Osteoblast (primary cell): ENCODE measurements around the gene ABTB1. TPM values are rescaled to one million over a fixed set of nuclear protein-coding genes. Genes with fewer than 3 reads are reported as not detected.
A peak's percentile ranks its signal among the peaks of the same experiment; 100 is the strongest.
"Not testable (repeated sequence)": the region's sequence is repeated elsewhere in the genome, so short reads cannot be mapped to it uniquely, and the experiment has no call there.

ENCODE experiments used
- DNase-seq: peaks from one replicate; pipeline ENCODE4 v3.0.0; 2011; ENCODE audit warnings: low spot score, mixed read lengths; ENCODE audit not compliant: insufficient read length; ENCODE audit errors: missing footprints
- H2AFZ ChIP-seq: 2 replicates; pipeline ENCODE4 v1.6.0; 2011; ENCODE audit warnings: mild to moderate bottlenecking, low read length
- H3K27ac ChIP-seq: 2 replicates; pipeline ENCODE4 v1.5.1; 2011; ENCODE audit warnings: mild to moderate bottlenecking, low read depth, low read length, moderate library complexity
- H3K27me3 ChIP-seq: 2 replicates; pipeline ENCODE4 v1.6.0; 2012; ENCODE audit warnings: mild to moderate bottlenecking, control low read depth, inconsistent platforms, low read length, moderate library complexity; ENCODE audit not compliant: insufficient read depth
- H3K36me3 ChIP-seq: 2 replicates; pipeline ENCODE4 v1.5.1; 2011; ENCODE audit warnings: mild to moderate bottlenecking, low read length, control low read depth, moderate library complexity; ENCODE audit not compliant: insufficient read depth
- H3K4me1 ChIP-seq: 2 replicates; pipeline ENCODE4 v1.5.1; 2011; ENCODE audit warnings: mild to moderate bottlenecking, low read length, control low read depth, moderate library complexity; ENCODE audit not compliant: insufficient read depth
- H3K4me2 ChIP-seq: 2 replicates; pipeline ENCODE4 v1.6.0; 2011; ENCODE audit warnings: mild to moderate bottlenecking, low read length; ENCODE audit not compliant: insufficient read depth
- H3K4me3 ChIP-seq: fragments of 200-600 bp; sonication (generic); 3 replicates; pipeline ENCODE4 v1.5.1; 2012; ENCODE audit warnings: mild to moderate bottlenecking, low read length, inconsistent platforms; ENCODE audit not compliant: insufficient read depth
- H3K79me2 ChIP-seq: 2 replicates; pipeline ENCODE4 v1.6.0; 2012; ENCODE audit warnings: mild to moderate bottlenecking, low read length, control low read depth, inconsistent platforms; ENCODE audit not compliant: insufficient read depth
- H3K9me3 ChIP-seq: 2 replicates; pipeline ENCODE4 v1.5.1; 2011; ENCODE audit warnings: low read depth, low read length, control low read depth
- H4K20me1 ChIP-seq: 2 replicates; pipeline ENCODE4 v1.6.0; 2012; ENCODE audit warnings: mild to moderate bottlenecking, low read length, control low read depth; ENCODE audit not compliant: insufficient read depth
- total RNA-seq: library from RNA; depleted of rRNA; stranded (reverse); fragments of >200 nt; gene quantifications from 2 replicates; pipeline ENCODE4 v1.2.3, GENCODE V29; 2012
- TF ChIP-seq, protein P1 (sequence below): IDR thresholded peaks from 2 replicates; pipeline ENCODE4 v1.5.1; 2011; ENCODE audit warnings: mild to moderate bottlenecking, low read depth, low read length, moderate library complexity; ENCODE audit errors: extremely low read depth

Gene ABTB1
- total RNA-seq, 1 donor = 17.7 TPM

DNA sequence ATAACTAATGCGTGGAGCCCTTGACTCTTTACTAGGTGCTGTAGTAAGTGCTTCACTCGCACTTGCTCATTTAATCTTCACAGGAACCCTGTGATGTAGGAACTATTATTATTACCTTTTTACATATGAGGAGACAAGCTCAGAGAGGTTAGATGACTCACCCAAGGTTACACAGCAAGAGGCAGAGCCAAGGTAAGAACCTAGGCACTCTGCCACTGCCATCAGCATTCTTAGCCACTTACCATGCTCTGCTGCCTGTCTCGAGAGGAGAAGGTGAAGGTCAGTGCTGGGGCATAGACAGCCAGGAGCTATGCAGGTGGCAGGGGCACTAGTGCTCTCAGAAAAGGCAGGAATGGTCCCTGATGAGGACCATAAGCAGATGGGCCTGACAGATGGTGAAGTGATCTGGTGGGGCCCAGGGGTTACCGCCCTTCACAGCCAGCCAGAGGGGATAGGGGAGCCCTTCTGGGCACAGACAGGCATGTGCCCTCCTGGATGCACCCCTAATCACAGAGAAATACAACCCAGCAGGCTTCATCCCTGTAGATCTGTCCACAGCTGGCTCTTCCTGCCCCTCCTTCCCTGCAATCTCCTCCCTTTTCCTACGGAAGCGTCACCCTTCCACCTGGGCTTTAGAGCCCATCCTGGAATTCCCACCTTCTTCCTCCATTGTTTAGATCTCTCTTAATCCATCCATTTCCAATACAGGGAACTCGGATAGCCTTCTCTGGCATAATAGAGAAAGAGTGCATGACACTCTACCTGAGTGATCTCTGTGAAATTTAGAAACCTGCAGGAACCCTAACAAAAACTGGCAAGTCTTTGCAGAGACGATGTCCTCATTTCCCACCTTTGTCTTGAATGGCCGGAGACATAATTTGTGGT lies 26.9 kb downstream of the ABTB1 start:
- Histone ChIP-seq H3K79me2 (no peaks in the 10 kb centered on the region), H3K9me3 (no peaks in the 10 kb centered on the region), H3K27ac (no peak overlapping the region), H3K27me3 (no peaks in the 10 kb centered on the region), H4K20me1 (no peaks in the 10 kb centered on the region), H2AFZ (no peak overlapping the region), H3K36me3 (no peaks in the 10 kb centered on the region), H3K4me1 (peaks cover 27% of the 10 kb centered on the region), H3K4me2 (no peak overlapping the region), H3K4me3 (no peak overlapping the region)
- no peak for DNase-seq
- TF ChIP-seq, protein P1, sequence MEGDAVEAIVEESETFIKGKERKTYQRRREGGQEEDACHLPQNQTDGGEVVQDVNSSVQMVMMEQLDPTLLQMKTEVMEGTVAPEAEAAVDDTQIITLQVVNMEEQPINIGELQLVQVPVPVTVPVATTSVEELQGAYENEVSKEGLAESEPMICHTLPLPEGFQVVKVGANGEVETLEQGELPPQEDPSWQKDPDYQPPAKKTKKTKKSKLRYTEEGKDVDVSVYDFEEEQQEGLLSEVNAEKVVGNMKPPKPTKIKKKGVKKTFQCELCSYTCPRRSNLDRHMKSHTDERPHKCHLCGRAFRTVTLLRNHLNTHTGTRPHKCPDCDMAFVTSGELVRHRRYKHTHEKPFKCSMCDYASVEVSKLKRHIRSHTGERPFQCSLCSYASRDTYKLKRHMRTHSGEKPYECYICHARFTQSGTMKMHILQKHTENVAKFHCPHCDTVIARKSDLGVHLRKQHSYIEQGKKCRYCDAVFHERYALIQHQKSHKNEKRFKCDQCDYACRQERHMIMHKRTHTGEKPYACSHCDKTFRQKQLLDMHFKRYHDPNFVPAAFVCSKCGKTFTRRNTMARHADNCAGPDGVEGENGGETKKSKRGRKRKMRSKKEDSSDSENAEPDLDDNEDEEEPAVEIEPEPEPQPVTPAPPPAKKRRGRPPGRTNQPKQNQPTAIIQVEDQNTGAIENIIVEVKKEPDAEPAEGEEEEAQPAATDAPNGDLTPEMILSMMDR = no peak

GRCh38 chr3:127700406-127700805 lies 27.7 kb downstream of the ABTB1 start:
- Histone ChIP-seq H3K36me3 (no peaks in the 10 kb centered on the region), H3K4me3 (no peak overlapping the region), H3K79me2 (no peaks in the 10 kb centered on the region), H3K9me3 (no peaks in the 10 kb centered on the region), H3K4me1 (peaks cover 27% of the 10 kb centered on the region), H3K27ac (no peak overlapping the region), H2AFZ (no peak overlapping the region), H3K27me3 (no peaks in the 10 kb centered on the region), H4K20me1 (no peaks in the 10 kb centered on the region), H3K4me2 (no peak overlapping the region)
- no peak for DNase-seq
- TF ChIP-seq, protein P1 = peak; percentile 6

DNA sequence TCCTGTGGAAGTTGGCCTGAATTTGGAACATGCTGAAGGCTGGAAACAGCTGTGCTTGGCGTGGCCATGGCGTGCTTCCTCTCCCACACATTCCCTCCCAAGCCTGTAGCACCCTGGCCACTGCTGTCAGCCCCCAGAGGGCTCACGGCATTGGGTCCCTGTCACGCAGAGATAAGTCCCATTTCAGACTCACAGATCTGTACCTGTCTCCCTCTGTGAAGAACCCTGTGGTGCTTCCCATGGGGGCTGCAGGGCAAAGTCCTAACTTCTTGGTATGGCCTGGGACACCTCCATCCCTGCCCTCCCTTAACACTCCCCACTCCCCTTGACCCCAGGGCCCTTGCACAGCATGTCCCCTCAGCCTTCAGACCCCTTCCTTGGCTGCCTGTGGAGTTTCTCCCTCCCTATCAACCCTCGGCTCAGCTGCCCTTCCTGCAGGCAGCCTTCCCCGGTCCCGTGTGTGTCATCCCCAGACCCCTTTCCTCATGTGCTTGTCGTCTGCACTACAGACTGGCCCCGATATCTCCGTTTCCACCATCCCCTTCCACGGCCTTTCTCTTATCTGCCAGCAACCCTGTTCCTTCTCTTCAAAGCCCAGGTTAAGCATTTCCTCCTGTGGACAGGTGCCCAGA lies 28.6 kb downstream of the ABTB1 start:
- H3K36me3 ChIP-seq = no peaks in the 10 kb centered on the region
- no peak overlapping the region for H3K4me2 ChIP-seq
- TF ChIP-seq, protein P1 = no peak
- no peak overlapping the region for H2AFZ ChIP-seq
- no peak overlapping the region for H3K27ac ChIP-seq
- H4K20me1 ChIP-seq = no peaks in the 10 kb centered on the region
- no peaks in the 10 kb centered on the region for H3K27me3 ChIP-seq
- no peak for DNase-seq
- no peaks in the 10 kb centered on the region for H3K9me3 ChIP-seq
- peaks cover 26% of the 10 kb centered on the region for H3K4me1 ChIP-seq
- H3K4me3 ChIP-seq = no peak overlapping the region
- no peaks in the 10 kb centered on the region for H3K79me2 ChIP-seq

DNA sequence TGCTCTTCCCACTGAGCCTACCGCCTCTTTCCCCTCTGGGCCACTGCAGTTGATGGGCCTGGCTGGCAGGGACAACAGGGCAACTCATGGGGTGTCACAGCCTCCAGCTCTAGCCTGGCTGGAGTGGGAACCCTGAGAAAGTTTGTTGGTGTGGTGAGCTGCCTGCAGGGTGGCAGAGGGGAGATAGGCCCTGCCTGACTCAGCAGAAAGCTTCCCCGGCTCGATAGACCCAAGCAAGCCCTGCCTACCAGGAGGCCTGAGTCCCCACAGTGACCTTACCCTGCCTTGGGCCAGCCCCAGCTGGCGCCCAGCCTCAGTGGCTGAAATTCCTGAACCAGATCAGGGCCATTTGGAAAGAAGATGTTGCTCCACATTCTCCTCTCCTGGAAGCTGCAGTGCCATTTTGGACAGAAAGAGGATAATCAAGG lies 29.4 kb downstream of the ABTB1 start:
- Histone ChIP-seq H3K27ac (no peak overlapping the region), H3K4me1 (peaks cover 19% of the 10 kb centered on the region), H4K20me1 (no peaks in the 10 kb centered on the region), H2AFZ (peak overlapping the region; percentile 40), H3K4me2 (no peak overlapping the region), H3K27me3 (no peaks in the 10 kb centered on the region), H3K4me3 (no peak overlapping the region), H3K9me3 (no peaks in the 10 kb centered on the region), H3K36me3 (no peaks in the 10 kb centered on the region), H3K79me2 (no peaks in the 10 kb centered on the region)
- TF ChIP-seq, protein P1 = no peak
- DNase-seq = no peak

DNA sequence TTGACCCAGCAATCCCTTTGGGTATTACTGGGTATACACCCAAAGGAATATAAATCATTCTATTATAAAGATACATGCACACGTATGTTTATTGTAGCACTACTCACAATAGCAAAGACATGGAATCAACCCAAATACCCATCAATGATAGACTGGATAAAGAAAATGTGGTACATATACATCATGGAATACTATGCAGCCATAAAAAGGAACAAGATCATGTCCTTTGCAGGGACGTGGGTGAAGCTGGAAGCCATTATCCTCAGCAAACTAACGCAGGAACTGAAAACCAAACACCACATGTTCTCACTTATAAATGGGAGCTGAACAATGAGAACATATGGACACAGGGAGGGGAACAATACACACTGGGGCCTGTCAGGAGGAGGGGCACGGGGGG lies 32.1 kb downstream of the ABTB1 start:
- not testable (repeated sequence) for H3K9me3 ChIP-seq, H4K20me1 ChIP-seq, H3K4me2 ChIP-seq, H2AFZ ChIP-seq, H3K36me3 ChIP-seq, DNase-seq, H3K79me2 ChIP-seq, H3K4me3 ChIP-seq, H3K27ac ChIP-seq, H3K27me3 ChIP-seq
- peaks cover 11% of the 10 kb centered on the region for H3K4me1 ChIP-seq
